Common myeloid progenitor, CD34-positive (primary cell): Measurements from ENCODE around the gene HNRNPA2B1.
"Not testable (repeated sequence)": the region's sequence is repeated elsewhere in the genome, so short reads cannot be mapped to it uniquely, and the experiment has no call there.

Experiments
- CTCF ChIA-PET: fragments of 350-600 bp; sonication (Branson Sonifier 250); formaldehyde crosslinking; loops from one replicate; lab custom pipeline; 2021; ENCODE audit warnings: antibody characterized with exemption; lab: Charles Lee
- POLR2A ChIA-PET: fragments of 350-600 bp; sonication (Branson Sonifier 250); formaldehyde crosslinking; loops from one replicate; lab custom pipeline; 2021; ENCODE audit warnings: antibody characterized with exemption; lab: Charles Lee
- DNase-seq, 3 donors: peaks; one replicate each; pipeline versions ENCODE4 v3.0.0 to v3.0.0-alpha.2; 2013
- H3K27ac ChIP-seq, 2 experiments: 1 replicate in 1 of 2; 2 replicates in 1 of 2; pipeline ENCODE4 v1.7.0; 2013; ENCODE audit warnings: inconsistent platforms in 2 of 2, low read length in 2 of 2, mild to moderate bottlenecking in 2 of 2, low read depth in 1 of 2, moderate library complexity in 1 of 2; ENCODE audit not compliant: severe bottlenecking in 2 of 2, insufficient read depth in 1 of 2, poor library complexity in 1 of 2
- H3K27me3 ChIP-seq, 5 experiments: replicated peaks in 2 of 5; 1 replicate in 3 of 5; 2 replicates in 2 of 5; pipeline versions ENCODE4 v1.6.1 to v1.7.0; 2013; ENCODE audit warnings: low read length in 4 of 5, mild to moderate bottlenecking in 2 of 5, moderate library complexity in 2 of 5, inconsistent platforms in 1 of 5; ENCODE audit not compliant: insufficient read depth in 5 of 5, control insufficient read depth in 4 of 5
- H3K36me3 ChIP-seq, 4 experiments: 1 replicate in 2 of 4; 2 replicates in 2 of 4; pipeline versions ENCODE4 v1.6.1 to v1.7.0; 2013; ENCODE audit warnings: low read length in 3 of 4, control low read depth in 1 of 4, mild to moderate bottlenecking in 1 of 4; ENCODE audit not compliant: control insufficient read depth in 4 of 4, insufficient read depth in 4 of 4
- H3K4me1 ChIP-seq, 4 experiments: 1 replicate in 3 of 4; 2 replicates in 1 of 4; pipeline versions ENCODE4 v1.6.1 to v1.7.1; 2013; ENCODE audit warnings: low read length in 3 of 4, mild to moderate bottlenecking in 3 of 4, control low read depth in 1 of 4, inconsistent platforms in 1 of 4, moderate library complexity in 1 of 4; ENCODE audit not compliant: control insufficient read depth in 4 of 4, insufficient read depth in 4 of 4; ENCODE audit errors: control extremely low read depth in 1 of 4
- H3K4me3 ChIP-seq, 7 experiments: 1 replicate in 4 of 7; 2 replicates in 3 of 7; pipeline versions ENCODE4 v1.5.1 to v1.7.0; 2013; ENCODE audit warnings: mild to moderate bottlenecking in 7 of 7, low read length in 6 of 7, moderate library complexity in 6 of 7, inconsistent platforms in 2 of 7, low read depth in 2 of 7, control low read depth in 1 of 7; ENCODE audit not compliant: insufficient read depth in 4 of 7, control insufficient read depth in 1 of 7; ENCODE audit errors: extremely low read depth in 1 of 7
- H3K9me3 ChIP-seq, 5 experiments: 1 replicate in 4 of 5; 2 replicates in 1 of 5; pipeline versions ENCODE4 v1.6.1 to v1.7.1; 2013; ENCODE audit warnings: low read length in 4 of 5, mild to moderate bottlenecking in 2 of 5, inconsistent platforms in 1 of 5, low read depth in 1 of 5, moderate library complexity in 1 of 5; ENCODE audit not compliant: control insufficient read depth in 4 of 5, insufficient read depth in 2 of 5; ENCODE audit errors: control extremely low read depth in 1 of 5
- WGBS: methylation state at CpG from one replicate; pipeline ENCODE4 v1.1.5; 2013; ENCODE audit not compliant: insufficient coverage; 5-methylcytosine and 5-hydroxymethylcytosine counted together

HNRNPA2B1 gene

GRCh38 chr7:26181474-26182227, 18.9 kb downstream of the HNRNPA2B1 start:
- peak overlapping the region in 1 of 2 experiments; percentile 19 for H3K27ac ChIP-seq
- POLR2A ChIA-PET, result no interaction called here

GRCh38 chr7:26180792-26181198, 19.8 kb downstream of the HNRNPA2B1 start:
- Histone ChIP-seq H3K27ac (peak overlapping the region in 1 of 2 experiments; percentile 65), H3K4me1 (peaks cover 0 to 1% (median 0%) of the 10 kb centered on the region in 4 experiments), H3K9me3 (no peaks in the 10 kb centered on the region), H3K36me3 (peaks cover 0 to 22% (median 1%) of the 10 kb centered on the region in 4 experiments), H3K27me3 (no peaks in the 10 kb centered on the region), H3K4me3 (no peak overlapping the region)
- peak; percentile 65 to 76 (median 70) for DNase-seq
- CTCF ChIA-PET, result interaction anchor here (0.7 to 1.7 kb wide), 8 partner anchors 11 to 288 kb away, joined by 3 to 11 read pairs (median 4); partner anchors contain the start of gene NFE2L3
- WGBS, result 68% methylated on average over 5 of the region's 5 CpGs
- POLR2A ChIA-PET, result interaction anchor here (1.3 kb wide), 1 partner anchor 8 kb away, joined by 3 read pairs; no protein-coding TSS in a partner anchor

More at GRCh38 chr7:26181474-26182227, 18.9 kb downstream of the HNRNPA2B1 start:
- Histone ChIP-seq H3K36me3 (peaks cover 0 to 22% (median 1%) of the 10 kb centered on the region in 4 experiments), H3K4me3 (no peak overlapping the region), H3K27me3 (no peaks in the 10 kb centered on the region), H3K4me1 (peaks cover 0 to 3% (median 0%) of the 10 kb centered on the region in 4 experiments), H3K9me3 (no peaks in the 10 kb centered on the region)
- WGBS, result no CpG with 5 or more reads among the region's 3 CpGs
- no peak for DNase-seq
- CTCF ChIA-PET, result interaction anchor here (0.9 to 2.2 kb wide), 8 partner anchors 9 to 102 kb away, joined by 3 to 11 read pairs (median 4); no protein-coding TSS in a partner anchor

- H3K27me3 ChIP-seq, result no peaks in the 10 kb centered on the region
- 93% methylated on average over 6 of the region's 8 CpGs for WGBS
- no peaks in the 10 kb centered on the region for H3K9me3 ChIP-seq
- ChIA-PET CTCF (interaction anchor here (0.7 to 1.7 kb wide), 10 partner anchors 9 to 287 kb away, joined by 3 to 11 read pairs (median 4); partner anchors contain the start of gene NFE2L3), POLR2A (interaction anchor here (0.9 to 1.3 kb wide), 2 partner anchors 9 to 23 kb away, joined by 3 read pairs; no protein-coding TSS in a partner anchor)
- no peak overlapping the region for H3K4me3 ChIP-seq
- H3K36me3 ChIP-seq, result peaks cover 0 to 17% (median 1%) of the 10 kb centered on the region in 4 experiments
- no peak for DNase-seq
- peak overlapping the region in 1 of 2 experiments; percentile 65 for H3K27ac ChIP-seq
- peaks cover 0 to 1% (median 0%) of the 10 kb centered on the region in 4 experiments for H3K4me1 ChIP-seq
These were observed 20.6 kb downstream of the HNRNPA2B1 start for GRCh38 chr7:26179826-26180497.

- no peak overlapping the region for H3K27ac ChIP-seq
- DNase-seq, result no peak
- no peaks in the 10 kb centered on the region for H3K9me3 ChIP-seq
- no peaks in the 10 kb centered on the region for H3K27me3 ChIP-seq
- ChIA-PET POLR2A (interaction anchor here (0.9 kb wide), 1 partner anchor 23 kb away, joined by 3 read pairs; no protein-coding TSS in a partner anchor), CTCF (interaction anchor here (0.8 to 1.4 kb wide), 4 partner anchors 9 to 21 kb away, joined by 3 to 5 read pairs (median 4); no protein-coding TSS in a partner anchor)
- H3K4me1 ChIP-seq, result peaks cover 0 to 1% (median 0%) of the 10 kb centered on the region in 4 experiments
- H3K4me3 ChIP-seq, result no peak overlapping the region
- WGBS, result 92% methylated on average over 4 of the region's 5 CpGs
- peaks cover 0 to 15% (median 2%) of the 10 kb centered on the region in 4 experiments for H3K36me3 ChIP-seq
These were observed 21.1 kb downstream of the HNRNPA2B1 start for GRCh38 chr7:26179422-26179821.

- no peaks in the 10 kb centered on the region for H3K27me3 ChIP-seq
- H3K4me1 ChIP-seq, result peaks cover 0 to 1% (median 0%) of the 10 kb centered on the region in 4 experiments
- WGBS, result 95% methylated on average over 7 of the region's 7 CpGs
- H3K27ac ChIP-seq, result no peak overlapping the region
- ChIA-PET POLR2A (no interaction called here), CTCF (interaction anchor here (0.9 to 1.4 kb wide), 3 partner anchors 12 to 20 kb away, joined by 3 to 4 read pairs (median 4); no protein-coding TSS in a partner anchor)
- H3K4me3 ChIP-seq, result no peak overlapping the region
- no peak for DNase-seq
- H3K9me3 ChIP-seq, result no peaks in the 10 kb centered on the region
- H3K36me3 ChIP-seq, result peaks cover 0 to 15% (median 4%) of the 10 kb centered on the region in 4 experiments
These were observed 22.1 kb downstream of the HNRNPA2B1 start for GRCh38 chr7:26178272-26178960.

GRCh38 chr7:26177269-26177668, 23.3 kb downstream of the HNRNPA2B1 start:
- H3K36me3 ChIP-seq, result peaks cover 0 to 15% (median 4%) of the 10 kb centered on the region in 4 experiments
- H3K9me3 ChIP-seq, DNase-seq, H3K4me3 ChIP-seq, H3K27me3 ChIP-seq, POLR2A ChIA-PET, CTCF ChIA-PET, H3K4me1 ChIP-seq, H3K27ac ChIP-seq: not testable (repeated sequence)
- 97% methylated on average over 11 of the region's 20 CpGs for whole genome bisulfite sequencing
